ENCODE data around the gene HIVEP3.

DNA sequence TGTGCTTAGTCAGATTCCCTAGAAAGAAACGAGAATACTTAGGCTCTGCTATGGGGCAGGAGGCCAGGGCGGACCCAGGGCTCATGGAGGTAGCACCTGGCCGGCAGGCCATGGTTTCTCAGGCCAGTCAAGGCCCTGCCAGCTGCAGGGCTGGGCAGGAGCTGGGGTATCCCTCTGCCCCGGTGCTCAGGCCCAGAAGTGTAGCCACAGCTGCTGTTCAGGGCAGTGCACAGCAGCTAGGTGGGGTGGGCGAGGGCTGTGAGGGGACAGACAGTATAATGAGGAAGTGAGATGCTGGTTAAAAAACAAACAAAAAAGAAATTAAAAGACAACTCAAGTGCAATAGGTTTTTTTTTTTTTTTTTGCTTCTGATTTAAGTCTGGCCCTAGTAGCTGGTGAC is 400.3 kb downstream of the HIVEP3 start:
- TF ChIP-seq, protein P1, sequence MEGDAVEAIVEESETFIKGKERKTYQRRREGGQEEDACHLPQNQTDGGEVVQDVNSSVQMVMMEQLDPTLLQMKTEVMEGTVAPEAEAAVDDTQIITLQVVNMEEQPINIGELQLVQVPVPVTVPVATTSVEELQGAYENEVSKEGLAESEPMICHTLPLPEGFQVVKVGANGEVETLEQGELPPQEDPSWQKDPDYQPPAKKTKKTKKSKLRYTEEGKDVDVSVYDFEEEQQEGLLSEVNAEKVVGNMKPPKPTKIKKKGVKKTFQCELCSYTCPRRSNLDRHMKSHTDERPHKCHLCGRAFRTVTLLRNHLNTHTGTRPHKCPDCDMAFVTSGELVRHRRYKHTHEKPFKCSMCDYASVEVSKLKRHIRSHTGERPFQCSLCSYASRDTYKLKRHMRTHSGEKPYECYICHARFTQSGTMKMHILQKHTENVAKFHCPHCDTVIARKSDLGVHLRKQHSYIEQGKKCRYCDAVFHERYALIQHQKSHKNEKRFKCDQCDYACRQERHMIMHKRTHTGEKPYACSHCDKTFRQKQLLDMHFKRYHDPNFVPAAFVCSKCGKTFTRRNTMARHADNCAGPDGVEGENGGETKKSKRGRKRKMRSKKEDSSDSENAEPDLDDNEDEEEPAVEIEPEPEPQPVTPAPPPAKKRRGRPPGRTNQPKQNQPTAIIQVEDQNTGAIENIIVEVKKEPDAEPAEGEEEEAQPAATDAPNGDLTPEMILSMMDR (IDR thresholded peaks at IDR 0.05), result no peak
- TF ChIP-seq POLR2A (IDR thresholded peaks at IDR 0.05; ENCODE audit: low read depth) (no peak), POLR2AphosphoS5 (IDR thresholded peaks at IDR 0.05) (no peak)
